Esophagus (tissue), 2 donors: ENCODE measurements around the gene ACTBL2. TPM values are rescaled to one million over a fixed set of nuclear protein-coding genes. Genes with fewer than 3 reads are reported as not detected.

Experiments used
- H3K27ac ChIP-seq, 2 donors: one replicate each; pipeline ENCODE4 v1.5.1; 2013; ENCODE audit warnings: low read depth in 2 of 2, mild to moderate bottlenecking in 2 of 2, inconsistent platforms in 1 of 2, low read length in 1 of 2, moderate library complexity in 1 of 2
- H3K27me3 ChIP-seq, 2 donors: one replicate each; pipeline ENCODE4 v1.6.1; 2013; ENCODE audit warnings: low read length in 2 of 2, control low read depth in 1 of 2, mild to moderate bottlenecking in 1 of 2; ENCODE audit not compliant: insufficient read depth in 2 of 2, control insufficient read depth in 1 of 2
- H3K36me3 ChIP-seq, 2 donors: one replicate each; pipeline ENCODE4 v1.6.1; 2013; ENCODE audit warnings: low read length in 1 of 2; ENCODE audit not compliant: control insufficient read depth in 2 of 2, insufficient read depth in 2 of 2
- H3K4me1 ChIP-seq, 2 donors: one replicate each; pipeline ENCODE4 v1.6.1; 2013; ENCODE audit warnings: low read length in 1 of 2; ENCODE audit not compliant: control insufficient read depth in 2 of 2, insufficient read depth in 2 of 2
- H3K4me3 ChIP-seq, 2 donors: one replicate each; pipeline ENCODE4 v1.5.1; 2013; ENCODE audit warnings: low read length in 2 of 2, mild to moderate bottlenecking in 2 of 2, low read depth in 1 of 2, moderate library complexity in 1 of 2
- H3K9me3 ChIP-seq, 2 donors: one replicate each; pipeline ENCODE4 v1.6.1; 2013; ENCODE audit warnings: mild to moderate bottlenecking in 2 of 2, low read depth in 1 of 2, low read length in 1 of 2, moderate library complexity in 1 of 2; ENCODE audit not compliant: control insufficient read depth in 2 of 2, insufficient read depth in 1 of 2
- WGBS, 2 donors: extraction: QIAGEN DNeasy Blood & Tissue Kit; methylation state at CpG; one replicate each; pipeline ENCODE4 v1.1.7; 2013; 5-methylcytosine and 5-hydroxymethylcytosine counted together
- polyA plus RNA-seq, 2 donors: library from polyadenylated mRNA; stranded (reverse); fragments of 200-250 nt; gene quantifications; one replicate each; pipeline ENCODE4 v1.2.3, GENCODE V29; 2013
- donor health status: healthy with polysubstance abuse.
- donor health status: Bipolar disorder and iron deficiency.

ACTBL2 gene
- polyA plus RNA-seq, 2 donors, result not detected

- Histone ChIP-seq H3K4me1 (no peaks in the 10 kb centered on the region), H3K4me3 (no peak overlapping the region), H3K36me3 (no peaks in the 10 kb centered on the region), H3K27ac (no peak overlapping the region), H3K9me3 (no peaks in the 10 kb centered on the region), H3K27me3 (no peaks in the 10 kb centered on the region)
- WGBS, 2 donors, result 86 to 93% methylated on average over 4 of the region's 4 CpGs
These were observed 28.9 kb downstream of the ACTBL2 start for GRCh38 chr5:57453728-57454127.

DNA sequence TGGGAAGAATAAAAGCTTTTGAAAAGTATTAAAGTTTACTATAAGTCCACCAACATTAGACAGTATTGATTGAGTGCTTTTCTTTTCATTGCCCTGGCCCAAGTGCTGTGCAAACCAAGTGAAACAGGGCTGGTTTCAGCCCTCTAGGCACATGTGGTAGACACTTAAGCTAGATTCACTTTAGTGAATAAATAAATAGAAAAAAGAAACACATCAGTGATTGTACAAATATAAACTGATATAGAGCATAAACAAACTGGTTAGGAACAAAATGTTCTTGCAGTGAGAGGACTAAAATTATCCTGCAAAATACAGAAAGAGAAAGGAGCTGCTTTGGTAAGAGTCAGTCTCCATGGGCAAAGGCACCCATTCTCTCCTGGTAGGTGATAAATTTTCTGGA lies 29.7 kb downstream of the ACTBL2 start:
- H3K36me3 ChIP-seq, result no peaks in the 10 kb centered on the region
- H3K4me1 ChIP-seq, result no peaks in the 10 kb centered on the region
- no peaks in the 10 kb centered on the region for H3K9me3 ChIP-seq
- H3K27ac ChIP-seq, result no peak overlapping the region
- H3K4me3 ChIP-seq, result no peak overlapping the region
- no peaks in the 10 kb centered on the region for H3K27me3 ChIP-seq

DNA sequence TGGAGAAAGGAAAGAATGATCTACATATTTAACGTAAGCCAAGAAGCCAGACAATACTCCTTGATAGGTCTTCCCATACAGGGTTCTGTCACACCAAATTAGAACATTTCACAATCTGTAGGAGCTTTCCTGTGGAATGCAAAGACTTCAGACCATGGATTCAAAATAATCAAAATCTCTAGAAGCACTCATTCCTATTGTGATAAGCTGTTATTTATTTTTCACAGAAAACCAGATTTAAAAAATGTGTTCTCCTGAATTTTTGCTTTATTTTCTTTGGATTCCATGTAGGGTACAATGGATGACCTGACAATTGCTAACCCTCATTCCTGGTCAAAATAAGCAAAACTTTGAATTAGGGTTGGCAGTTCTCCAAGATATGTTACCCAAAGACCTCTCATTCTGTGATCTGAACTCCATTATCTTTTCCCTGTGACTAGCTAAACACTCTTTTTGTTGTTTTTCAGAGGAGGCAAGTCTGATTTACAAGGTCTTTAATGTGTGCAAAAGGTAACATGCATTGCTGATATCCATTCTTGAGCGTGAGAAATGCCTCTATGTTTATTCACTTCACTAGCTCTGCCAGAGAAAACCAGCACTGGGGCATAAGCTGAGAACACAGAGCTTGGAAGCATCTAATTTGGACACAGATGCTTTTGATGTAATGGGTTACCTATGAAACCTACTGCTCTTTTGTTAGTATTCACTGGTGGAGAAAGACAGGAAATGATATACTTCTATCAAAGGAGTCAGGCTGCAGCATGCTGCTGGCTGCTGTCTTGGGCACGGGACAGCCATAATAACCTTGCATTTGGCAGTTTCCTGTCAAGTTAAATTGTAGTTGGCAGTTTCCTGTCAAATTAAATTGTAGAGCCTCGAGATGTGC lies 31.4 kb downstream of the ACTBL2 start:
- no peak overlapping the region for H3K27ac ChIP-seq

DNA sequence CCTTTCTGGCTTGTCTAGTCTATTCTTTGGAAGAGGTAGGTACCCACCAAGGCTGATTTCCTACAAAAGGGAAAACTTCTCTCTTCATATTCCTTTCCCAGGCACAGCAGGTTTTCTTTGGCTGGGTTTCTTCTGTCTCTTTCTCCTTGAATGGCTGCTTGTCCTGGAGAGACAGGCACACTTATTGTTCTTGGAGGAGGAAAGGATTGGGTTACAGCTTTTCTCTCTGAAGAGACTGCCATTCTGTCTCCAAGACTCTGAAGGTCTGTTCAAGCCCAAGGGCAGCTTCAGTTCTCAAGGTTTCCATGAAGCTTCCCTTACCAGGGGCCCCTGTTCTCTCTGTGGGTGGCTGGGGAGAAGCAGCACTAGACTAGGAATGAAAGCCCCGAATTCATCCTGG lies 33.9 kb downstream of the ACTBL2 start:
- no peaks in the 10 kb centered on the region for H3K36me3 ChIP-seq
- 78 to 83% methylated on average over 1 of the region's 1 CpG for WGBS, 2 donors
- no peaks in the 10 kb centered on the region for H3K4me1 ChIP-seq
- no peak overlapping the region for H3K4me3 ChIP-seq
- no peak overlapping the region for H3K27ac ChIP-seq
- no peaks in the 10 kb centered on the region for H3K27me3 ChIP-seq
- H3K9me3 ChIP-seq, result peaks cover 0 to under 1% of the 10 kb centered on the region in 2 donors

More for the DNA sequence above, 31.4 kb downstream of the ACTBL2 start:
- Histone ChIP-seq H3K27me3 (no peaks in the 10 kb centered on the region), H3K4me1 (no peaks in the 10 kb centered on the region), H3K9me3 (no peaks in the 10 kb centered on the region), H3K4me3 (no peak overlapping the region), H3K36me3 (no peaks in the 10 kb centered on the region)
- WGBS, 2 donors, result 46 to 51% methylated on average over 4 of the region's 4 CpGs

GRCh38 chr5:57448287-57448686 lies 34.3 kb downstream of the ACTBL2 start:
- no peak overlapping the region for H3K27ac ChIP-seq
- H3K9me3 ChIP-seq, result peaks cover 0 to 2% of the 10 kb centered on the region in 2 donors
- H3K27me3 ChIP-seq, result no peaks in the 10 kb centered on the region
- WGBS, 2 donors, result 69 to 72% methylated on average over 4 of the region's 4 CpGs
- no peaks in the 10 kb centered on the region for H3K36me3 ChIP-seq
- no peaks in the 10 kb centered on the region for H3K4me1 ChIP-seq
- no peak overlapping the region for H3K4me3 ChIP-seq

DNA sequence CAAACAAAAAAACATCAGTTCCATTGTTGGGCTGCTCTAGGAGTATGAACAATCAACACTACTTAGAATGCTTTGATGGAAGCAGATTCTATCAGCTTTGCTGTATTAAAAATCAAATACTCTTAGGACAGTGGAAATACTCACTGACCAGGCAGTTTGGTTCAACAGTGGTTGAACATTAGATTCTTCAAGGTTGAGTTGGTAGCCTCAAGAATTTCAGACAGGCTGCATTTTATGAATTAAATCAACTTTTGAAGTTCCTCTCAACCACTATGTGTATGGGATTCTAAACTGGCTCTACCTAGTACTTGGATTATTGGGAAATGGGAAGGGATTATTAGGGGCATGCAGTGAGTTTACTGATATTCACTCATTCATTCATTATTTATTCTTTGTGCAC lies 35.0 kb downstream of the ACTBL2 start:
- Histone ChIP-seq H3K36me3 (no peaks in the 10 kb centered on the region), H3K27me3 (no peaks in the 10 kb centered on the region), H3K27ac (no peak overlapping the region), H3K4me1 (no peaks in the 10 kb centered on the region), H3K9me3 (peaks cover 0 to 2% of the 10 kb centered on the region in 2 donors), H3K4me3 (no peak overlapping the region)

GRCh38 chr5:57446966-57447365 lies 35.6 kb downstream of the ACTBL2 start:
- no peaks in the 10 kb centered on the region for H3K27me3 ChIP-seq
- no peaks in the 10 kb centered on the region for H3K36me3 ChIP-seq
- H3K9me3 ChIP-seq, result peaks cover 0 to 2% of the 10 kb centered on the region in 2 donors
- H3K4me1 ChIP-seq, result no peaks in the 10 kb centered on the region
- H3K27ac ChIP-seq, result no peak overlapping the region
- 86% methylated on average over 2 of the region's 2 CpGs for WGBS, 2 donors
- H3K4me3 ChIP-seq, result no peak overlapping the region

GRCh38 chr5:57445705-57446037 lies 36.9 kb downstream of the ACTBL2 start:
- Histone ChIP-seq H3K27ac (no peak overlapping the region), H3K4me3 (no peak overlapping the region), H3K27me3 (no peaks in the 10 kb centered on the region), H3K4me1 (no peaks in the 10 kb centered on the region), H3K36me3 (no peaks in the 10 kb centered on the region), H3K9me3 (peaks cover 0 to 2% of the 10 kb centered on the region in 2 donors)
- WGBS, 2 donors, result 93 to 94% methylated on average over 4 of the region's 4 CpGs

GRCh38 chr5:57445006-57445704 lies 37.5 kb downstream of the ACTBL2 start:
- Histone ChIP-seq H3K36me3 (no peaks in the 10 kb centered on the region), H3K9me3 (peaks cover 0 to 2% of the 10 kb centered on the region in 2 donors), H3K4me3 (no peak overlapping the region), H3K27me3 (no peaks in the 10 kb centered on the region), H3K27ac (no peak overlapping the region), H3K4me1 (no peaks in the 10 kb centered on the region)
- WGBS, 2 donors, result 74 to 76% methylated on average over 5 of the region's 5 CpGs
